Stimulated activated naive B cell treated with anti-CD40 and anti-IgM and Interleukin-4, amounts not matched to agents 10 μg/mL and 1 μg/mL and 100 μg/mL, for 72 hours (primary cell): ENCODE results near the gene ACTG1.

ENCODE experiments used
- ATAC-seq, 2 donors: fragments of 150-1000 bp; cut with Tn5 transposase; replicated peaks; 2 replicates each; pipeline ENCODE4 v1.10.0; 2021; ENCODE audit warnings: moderate library complexity in 1 of 2
- DNase-seq: peaks from one replicate; pipeline ENCODE4 v3.0.0; 2021
- H3K27ac Mint-ChIP-seq: one replicate; pipeline ENCODE4 v1.8.0; 2022; ENCODE audit warnings: mild to moderate bottlenecking, mixed read lengths
- H3K27me3 Mint-ChIP-seq, 2 donors: one replicate each; pipeline ENCODE4 v1.8.0; 2022; ENCODE audit warnings: mixed read lengths in 2 of 2
- H3K36me3 Mint-ChIP-seq, 2 donors: one replicate each; pipeline ENCODE4 v1.8.0; 2022; ENCODE audit warnings: mixed read lengths in 2 of 2, mild to moderate bottlenecking in 1 of 2
- H3K4me1 Mint-ChIP-seq, 2 donors: one replicate each; pipeline ENCODE4 v1.8.0; 2022; ENCODE audit warnings: mixed read lengths in 2 of 2, mild to moderate bottlenecking in 1 of 2
- H3K4me3 Mint-ChIP-seq, 2 donors: one replicate each; pipeline ENCODE4 v1.8.0; 2022; ENCODE audit warnings: mild to moderate bottlenecking in 2 of 2, mixed read lengths in 2 of 2, moderate library complexity in 1 of 2
- H3K9me3 Mint-ChIP-seq, 2 donors: one replicate each; pipeline ENCODE4 v1.8.0; 2022; ENCODE audit warnings: mixed read lengths in 2 of 2, mild to moderate bottlenecking in 1 of 2

The ACTG1 gene

DNA sequence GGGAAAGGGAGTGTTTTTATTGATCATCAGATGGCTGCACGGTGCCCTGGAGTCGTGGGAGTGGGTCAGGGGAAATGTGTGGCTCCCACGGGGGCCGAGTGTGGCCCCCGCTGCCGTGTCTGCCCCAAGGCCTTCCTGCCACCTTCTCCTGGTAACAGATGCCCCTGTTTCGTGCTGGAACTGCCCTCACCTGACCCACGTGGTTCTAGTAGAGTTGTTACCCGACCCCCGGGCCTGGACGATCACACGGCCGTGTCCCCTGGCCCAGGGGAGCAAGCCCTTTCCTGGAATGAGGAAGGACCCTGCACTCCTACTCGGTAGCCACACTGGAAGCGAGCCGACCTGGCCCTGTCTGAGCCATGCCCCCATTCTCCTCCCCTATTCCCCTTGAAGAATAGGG is 37.6 kb downstream of the ACTG1 start:
- no peak overlapping the region for H3K4me3 Mint-ChIP-seq
- H3K4me1 Mint-ChIP-seq = peaks cover 0 to 2% of the 10 kb centered on the region in 2 donors
- peaks cover 6% of the 10 kb centered on the region in 2 donors for H3K9me3 Mint-ChIP-seq
- DNase-seq (no peak), ATAC-seq (no peak)
- peaks cover 5 to 10% of the 10 kb centered on the region in 2 donors for H3K27me3 Mint-ChIP-seq
- no peak overlapping the region for H3K27ac Mint-ChIP-seq
- no peaks in the 10 kb centered on the region for H3K36me3 Mint-ChIP-seq

DNA sequence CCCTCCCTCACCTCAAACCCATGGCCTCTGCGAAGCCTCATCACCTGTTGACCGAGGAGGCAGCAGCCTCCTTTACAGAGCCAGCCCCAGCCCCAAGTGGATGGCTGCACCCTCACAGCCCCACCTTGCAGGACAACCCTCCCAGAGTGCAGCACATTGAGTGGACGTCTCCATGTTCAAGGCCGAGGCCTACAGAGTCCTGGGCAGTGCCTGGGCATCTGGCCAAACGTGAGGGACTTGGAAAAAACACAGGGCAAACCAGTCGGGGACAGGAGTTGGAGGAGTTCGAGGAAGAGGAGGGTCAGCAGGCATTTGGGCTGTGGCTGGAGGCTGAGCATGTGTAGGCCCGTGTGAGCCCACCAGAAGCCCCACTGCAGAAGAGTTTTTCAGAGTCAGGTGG is 39.6 kb downstream of the ACTG1 start:
- no peaks in the 10 kb centered on the region for H3K36me3 Mint-ChIP-seq
- DNase-seq (no peak), ATAC-seq (no peak)
- peaks cover 2 to 3% of the 10 kb centered on the region in 2 donors for H3K27me3 Mint-ChIP-seq
- no peak overlapping the region for H3K4me3 Mint-ChIP-seq
- H3K4me1 Mint-ChIP-seq = no peaks in the 10 kb centered on the region
- H3K27ac Mint-ChIP-seq = no peak overlapping the region
- H3K9me3 Mint-ChIP-seq = peaks cover 6% of the 10 kb centered on the region in 2 donors

DNA sequence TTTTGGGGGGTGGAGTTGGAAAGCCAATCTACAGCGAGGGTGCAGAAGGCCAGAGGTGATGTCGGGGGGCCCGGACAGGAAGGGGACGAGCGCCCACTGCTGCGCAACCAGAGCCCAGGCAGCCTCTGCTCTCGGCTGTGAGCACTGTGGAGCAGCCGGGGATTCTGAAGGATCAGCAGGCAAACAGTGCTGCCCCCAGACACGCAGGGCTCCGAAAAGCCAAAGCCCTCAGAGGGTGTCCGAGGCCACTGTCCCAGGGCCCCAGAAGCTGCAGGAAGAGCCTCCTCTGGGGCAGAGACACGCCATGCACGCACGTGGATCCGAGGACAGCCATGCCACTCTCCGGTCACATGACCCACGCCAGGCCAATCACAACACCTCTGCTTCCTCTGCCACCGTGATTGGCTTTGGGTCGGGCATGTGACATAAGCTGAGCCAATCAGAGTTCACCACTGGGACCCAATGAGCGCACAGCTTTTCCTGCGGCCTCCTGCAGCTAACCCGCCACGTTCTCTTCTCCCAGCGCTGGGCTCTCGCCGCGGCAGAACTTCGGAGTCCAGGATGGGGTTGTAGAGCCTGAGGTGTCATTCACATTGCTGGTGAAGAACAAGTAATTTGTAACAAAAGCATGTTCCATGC is 40.7 kb downstream of the ACTG1 start:
- Mint-ChIP-seq H3K4me1 (no peaks in the 10 kb centered on the region), H3K9me3 (peaks cover 3 to 4% of the 10 kb centered on the region in 2 donors), H3K27ac (no peak overlapping the region), H3K36me3 (no peaks in the 10 kb centered on the region), H3K27me3 (no peaks in the 10 kb centered on the region), H3K4me3 (no peak overlapping the region)
- DNase-seq (no peak), ATAC-seq (peak in 1 of 2 donors; percentile 57)

DNA sequence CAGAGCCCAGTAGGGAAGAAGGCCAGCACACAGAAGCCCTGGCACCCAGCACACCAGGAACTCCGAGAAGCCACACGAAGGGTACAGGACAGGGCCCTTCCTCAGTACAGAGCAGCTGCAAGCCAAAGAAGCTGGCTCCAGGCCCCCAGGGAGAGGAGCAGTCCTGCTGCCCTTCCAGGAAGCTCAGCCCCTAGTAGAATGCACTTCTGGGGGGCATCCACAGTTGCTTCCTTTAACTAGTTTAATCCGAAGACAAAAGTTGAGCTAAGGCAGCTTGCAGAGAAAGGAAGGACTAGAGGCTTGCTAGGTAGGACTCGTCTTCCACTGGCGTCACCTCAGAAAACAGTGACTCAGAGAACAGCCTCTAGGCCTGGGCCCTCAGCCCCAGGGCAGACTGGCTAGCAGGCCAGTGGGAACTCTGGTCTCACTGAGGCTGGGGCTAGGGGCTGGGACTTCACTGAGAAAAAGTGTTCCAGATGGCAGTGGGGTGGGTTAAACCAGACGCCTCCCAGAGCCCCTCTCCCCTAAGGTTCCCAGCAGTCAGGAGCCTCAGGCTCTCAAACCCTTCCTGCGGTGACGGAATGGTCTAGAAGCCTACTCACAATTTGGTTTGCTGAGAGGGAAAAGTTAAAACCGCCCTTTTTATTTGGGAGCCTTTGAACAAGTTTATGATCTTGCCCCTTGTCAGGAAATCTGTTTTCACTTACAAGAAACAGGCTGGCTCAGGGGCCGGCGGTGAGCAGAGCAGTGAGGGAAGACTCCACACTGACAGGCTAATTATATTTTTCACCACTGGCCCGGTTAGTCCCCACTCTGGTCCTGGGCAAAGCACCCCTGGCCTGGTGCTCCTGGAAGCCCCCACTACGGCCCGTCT is 41.4 kb downstream of the ACTG1 start:
- H3K27ac Mint-ChIP-seq = no peak overlapping the region

DNA sequence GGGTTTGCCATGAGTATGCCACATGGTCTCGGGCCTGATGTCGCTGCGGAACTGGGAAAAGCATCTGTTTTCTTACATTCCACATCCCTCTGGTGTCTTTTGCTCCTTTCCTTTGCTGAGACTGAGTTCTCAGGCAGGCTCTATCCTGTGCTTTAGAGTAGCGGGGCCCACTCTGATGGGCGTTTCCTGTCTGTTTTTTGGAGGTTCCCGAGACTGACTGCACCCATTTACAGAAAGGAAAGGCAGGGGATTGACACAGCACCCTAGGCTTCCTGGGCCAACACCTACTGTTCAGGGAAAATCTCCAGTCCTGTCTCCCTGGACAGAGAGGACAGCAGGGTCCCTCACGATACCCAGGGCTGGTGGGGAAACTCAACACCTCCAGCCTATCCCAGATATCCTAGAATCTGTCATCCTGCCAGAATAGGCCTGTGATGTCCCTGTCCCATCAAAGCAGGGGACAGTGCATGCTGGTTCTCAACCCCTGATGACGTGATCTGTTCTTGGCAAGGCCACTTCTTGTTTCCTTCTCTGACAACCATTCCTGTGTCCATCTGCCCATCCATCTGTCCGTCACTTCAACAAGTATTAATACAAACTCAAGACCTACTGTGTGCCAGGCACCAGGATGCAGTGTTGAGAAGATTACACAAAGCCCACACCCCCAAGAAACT is 42.2 kb downstream of the ACTG1 start:
- no peak for ATAC-seq
- H3K27ac Mint-ChIP-seq = no peak overlapping the region
- no peaks in the 10 kb centered on the region for H3K36me3 Mint-ChIP-seq
- H3K4me1 Mint-ChIP-seq = no peaks in the 10 kb centered on the region
- H3K4me3 Mint-ChIP-seq = no peak overlapping the region
- H3K9me3 Mint-ChIP-seq = peaks cover 0 to 3% of the 10 kb centered on the region in 2 donors
- no peak for DNase-seq
- H3K27me3 Mint-ChIP-seq = no peaks in the 10 kb centered on the region

More for the DNA sequence above, 41.4 kb downstream of the ACTG1 start:
- no peak for ATAC-seq
- no peaks in the 10 kb centered on the region for H3K4me1 Mint-ChIP-seq
- H3K9me3 Mint-ChIP-seq = peaks cover 0 to 3% of the 10 kb centered on the region in 2 donors
- no peaks in the 10 kb centered on the region for H3K27me3 Mint-ChIP-seq
- H3K36me3 Mint-ChIP-seq = no peaks in the 10 kb centered on the region
- H3K4me3 Mint-ChIP-seq = no peak overlapping the region
- no peak for DNase-seq

DNA sequence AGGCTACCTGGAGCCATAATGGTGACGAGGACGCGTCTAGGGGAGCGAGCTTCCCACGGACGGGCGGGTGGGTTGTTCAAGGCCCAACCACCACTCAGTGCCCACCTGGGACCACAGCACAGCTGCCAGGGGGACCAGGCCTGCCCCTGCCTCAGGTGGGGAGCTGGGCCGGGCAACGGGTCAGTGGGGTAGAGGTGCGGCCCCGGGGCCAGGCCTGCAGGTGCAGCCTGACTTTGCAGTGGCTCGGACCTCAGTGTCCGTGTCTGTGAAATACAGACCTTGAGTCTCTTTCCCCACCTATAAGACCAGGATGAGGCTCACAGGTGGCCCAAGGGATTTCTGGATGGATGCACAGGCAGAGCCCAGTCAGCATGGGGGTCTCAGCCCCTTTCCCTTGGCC is 43.3 kb downstream of the ACTG1 start:
- Mint-ChIP-seq H3K27ac (no peak overlapping the region), H3K4me3 (no peak overlapping the region), H3K27me3 (no peaks in the 10 kb centered on the region), H3K4me1 (no peaks in the 10 kb centered on the region), H3K36me3 (no peaks in the 10 kb centered on the region), H3K9me3 (peaks cover 0 to 3% of the 10 kb centered on the region in 2 donors)
- no peak for DNase-seq
- ATAC-seq = no peak

DNA sequence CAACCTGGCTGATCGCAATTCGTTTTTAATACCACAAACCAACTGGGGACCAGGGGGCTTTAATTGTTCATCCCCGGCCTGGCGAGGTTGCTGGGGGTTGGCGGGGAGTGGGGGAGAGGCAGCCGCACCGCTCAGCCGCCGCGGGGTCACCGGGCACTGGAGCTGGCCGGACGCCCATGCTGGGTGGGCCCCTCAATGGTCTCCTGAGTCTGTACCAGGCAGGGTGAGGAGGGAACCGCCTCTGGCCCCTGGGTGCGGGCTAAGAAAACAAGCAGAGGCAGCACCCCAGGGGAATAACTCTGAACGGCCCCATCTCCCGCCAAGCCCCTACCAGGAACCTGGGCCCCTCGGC is 43.9 kb downstream of the ACTG1 start:
- peaks cover 0 to 3% of the 10 kb centered on the region in 2 donors for H3K9me3 Mint-ChIP-seq
- H3K27me3 Mint-ChIP-seq = no peaks in the 10 kb centered on the region
- H3K27ac Mint-ChIP-seq = no peak overlapping the region
- no peaks in the 10 kb centered on the region for H3K36me3 Mint-ChIP-seq
- ATAC-seq (no peak), DNase-seq (no peak)
- no peak overlapping the region for H3K4me3 Mint-ChIP-seq
- H3K4me1 Mint-ChIP-seq = no peaks in the 10 kb centered on the region

DNA sequence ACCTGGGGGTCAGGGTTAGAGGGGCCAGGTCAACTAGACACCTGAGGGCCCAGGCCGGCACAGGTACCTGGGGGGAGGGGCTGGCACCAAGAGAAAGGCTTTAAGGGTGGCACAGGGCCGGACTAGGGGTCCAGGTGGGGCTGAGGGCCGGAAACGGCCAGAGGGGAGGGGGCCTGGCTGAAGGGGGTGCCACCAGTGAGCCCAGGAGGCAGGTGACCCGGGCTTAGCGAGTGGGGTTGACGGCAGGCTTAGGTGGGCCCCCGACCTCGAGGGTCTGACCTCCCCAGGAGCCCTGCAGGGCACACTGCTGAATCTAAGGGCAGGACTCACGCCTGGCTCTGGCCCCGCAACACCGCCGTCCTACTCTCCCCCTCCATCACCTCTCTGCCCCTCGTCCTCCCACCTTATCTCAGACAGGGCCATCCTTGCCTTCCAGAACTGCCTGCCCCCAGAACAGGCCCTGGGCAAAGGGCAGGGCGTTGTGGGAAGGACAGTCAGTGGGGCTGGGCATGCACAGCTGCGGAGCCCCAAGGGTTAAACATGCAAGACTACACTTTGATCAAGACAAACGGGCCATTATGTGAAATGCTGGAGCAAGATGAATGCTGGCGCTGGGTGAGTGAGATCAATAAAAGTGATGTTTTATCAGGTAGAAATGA is 44.4 kb downstream of the ACTG1 start:
- Mint-ChIP-seq H3K27ac (peak overlapping the region; percentile 51), H3K36me3 (no peaks in the 10 kb centered on the region), H3K9me3 (peaks cover 0 to 3% of the 10 kb centered on the region in 2 donors), H3K4me1 (no peaks in the 10 kb centered on the region), H3K27me3 (no peaks in the 10 kb centered on the region), H3K4me3 (no peak overlapping the region)
- DNase-seq = no peak
- no peak for ATAC-seq

DNA sequence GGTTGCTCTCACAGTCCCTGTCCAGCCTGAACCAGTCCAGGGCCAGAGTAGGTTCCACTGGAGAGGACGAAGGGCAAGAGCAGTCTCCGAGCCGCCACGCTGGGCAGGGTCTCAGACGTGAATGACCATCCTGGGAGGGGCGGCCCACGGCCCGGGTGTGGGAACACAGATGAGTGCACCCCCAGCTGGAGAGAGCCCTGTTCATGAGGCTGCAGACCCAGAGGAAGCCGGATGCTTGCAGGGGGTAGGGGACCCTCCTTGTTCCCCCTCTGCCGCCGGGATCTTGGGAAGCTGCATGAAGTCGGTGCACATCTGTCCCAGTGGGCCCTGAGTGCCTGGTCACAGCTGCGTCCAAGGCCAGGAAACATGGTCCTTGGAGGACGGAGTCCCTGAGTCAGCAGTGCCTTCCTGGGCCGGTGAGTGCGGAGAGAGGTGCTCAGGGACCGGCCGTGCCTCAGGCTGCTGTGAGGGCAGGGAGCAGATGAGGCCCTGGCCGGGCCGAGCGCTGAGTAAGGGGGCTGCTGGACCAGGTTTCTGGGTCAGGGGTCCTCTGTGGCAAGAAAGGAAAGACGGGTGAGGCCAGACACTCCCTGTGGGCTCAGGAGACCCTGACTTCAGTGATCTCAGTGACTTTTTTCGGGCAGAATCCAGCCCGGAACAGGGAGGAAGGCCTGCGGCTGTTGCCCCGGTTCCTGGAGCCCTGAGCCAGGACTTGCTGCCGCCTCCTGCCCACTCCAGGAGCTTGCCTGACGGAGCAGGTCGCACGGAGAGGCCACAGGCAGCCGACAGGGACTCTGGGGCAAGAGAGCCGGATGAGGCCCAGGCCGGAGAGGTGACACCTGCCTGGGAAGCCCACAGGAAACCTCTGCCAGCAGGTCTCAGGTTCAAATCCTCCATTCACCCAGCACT is 45.8 kb downstream of the ACTG1 start:
- DNase-seq (no peak), ATAC-seq (no peak)
- no peaks in the 10 kb centered on the region for H3K4me1 Mint-ChIP-seq
- no peaks in the 10 kb centered on the region for H3K9me3 Mint-ChIP-seq
- H3K4me3 Mint-ChIP-seq = no peak overlapping the region
- H3K27ac Mint-ChIP-seq = no peak overlapping the region
- no peaks in the 10 kb centered on the region for H3K27me3 Mint-ChIP-seq
- H3K36me3 Mint-ChIP-seq = no peaks in the 10 kb centered on the region

DNA sequence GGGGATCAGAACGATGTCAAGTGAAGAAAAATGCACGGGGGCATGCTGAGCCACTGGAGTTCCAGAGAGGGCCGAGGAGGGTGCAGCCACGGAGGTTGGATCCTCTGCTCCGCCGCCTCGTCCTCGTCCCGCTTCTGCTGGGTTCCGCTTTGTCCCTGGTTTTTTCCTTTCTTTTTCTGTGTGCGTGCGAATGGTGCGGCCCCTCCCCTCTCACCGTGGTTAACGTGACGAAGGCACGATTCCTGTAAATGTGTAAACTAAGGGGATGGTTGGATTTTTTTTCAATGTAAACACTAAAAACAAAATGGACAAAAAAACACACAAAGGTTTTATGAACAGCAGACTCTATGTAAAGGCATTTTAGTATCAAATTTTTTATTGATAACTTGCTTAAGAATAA is 46.7 kb downstream of the ACTG1 start:
- DNase-seq (no peak), ATAC-seq (no peak)
- Mint-ChIP-seq H3K36me3 (no peaks in the 10 kb centered on the region), H3K27ac (no peak overlapping the region), H3K9me3 (no peaks in the 10 kb centered on the region), H3K4me1 (no peaks in the 10 kb centered on the region), H3K4me3 (no peak overlapping the region), H3K27me3 (no peaks in the 10 kb centered on the region)

DNA sequence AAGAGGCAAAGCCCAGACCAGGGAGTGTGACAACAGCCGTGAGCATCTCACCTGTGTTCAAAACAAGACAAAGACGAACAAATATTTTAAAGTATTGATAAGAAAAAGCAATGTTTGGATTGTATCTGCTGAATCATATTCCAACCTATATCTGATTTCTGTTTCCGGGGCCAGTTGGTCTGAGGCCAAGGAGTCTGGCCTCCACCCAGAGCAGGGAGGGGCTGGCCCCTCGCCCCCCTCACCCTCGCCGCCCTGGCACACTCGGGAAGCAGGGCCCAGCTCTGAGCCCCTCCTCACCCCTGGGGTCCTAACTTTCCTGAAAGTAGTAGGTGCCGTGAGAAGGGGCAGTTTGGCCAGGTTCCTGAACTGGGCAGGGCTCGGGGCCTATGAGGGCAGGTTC is 48.0 kb downstream of the ACTG1 start:
- no peaks in the 10 kb centered on the region for H3K9me3 Mint-ChIP-seq
- no peaks in the 10 kb centered on the region for H3K36me3 Mint-ChIP-seq
- H3K27me3 Mint-ChIP-seq = no peaks in the 10 kb centered on the region
- no peak overlapping the region for H3K27ac Mint-ChIP-seq
- ATAC-seq (no peak), DNase-seq (no peak)
- no peak overlapping the region for H3K4me3 Mint-ChIP-seq
- H3K4me1 Mint-ChIP-seq = no peaks in the 10 kb centered on the region

DNA sequence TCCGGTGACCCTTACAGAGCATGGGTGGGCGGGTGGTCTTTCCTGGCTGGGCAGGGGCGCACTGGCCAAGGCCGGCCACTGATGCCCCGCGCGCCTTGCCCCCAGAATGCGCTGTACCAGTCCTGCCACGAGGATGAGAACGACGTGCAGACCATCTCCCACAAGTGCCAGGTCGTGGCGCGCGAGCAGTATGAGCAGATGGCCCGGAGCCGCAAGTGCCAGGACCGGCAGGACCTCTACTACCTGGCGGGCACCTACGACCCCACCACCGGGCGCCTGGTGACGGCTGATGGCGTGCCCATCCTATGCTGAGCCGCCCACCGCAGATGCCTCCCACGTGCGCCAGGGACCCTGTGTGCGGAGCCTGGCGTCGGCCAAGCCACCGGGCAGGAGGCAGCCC is 49.1 kb downstream of the ACTG1 start:
- Mint-ChIP-seq H3K4me3 (no peak overlapping the region), H3K4me1 (no peaks in the 10 kb centered on the region), H3K9me3 (no peaks in the 10 kb centered on the region), H3K36me3 (no peaks in the 10 kb centered on the region), H3K27me3 (no peaks in the 10 kb centered on the region), H3K27ac (no peak overlapping the region)
- DNase-seq = no peak
- no peak for ATAC-seq

DNA sequence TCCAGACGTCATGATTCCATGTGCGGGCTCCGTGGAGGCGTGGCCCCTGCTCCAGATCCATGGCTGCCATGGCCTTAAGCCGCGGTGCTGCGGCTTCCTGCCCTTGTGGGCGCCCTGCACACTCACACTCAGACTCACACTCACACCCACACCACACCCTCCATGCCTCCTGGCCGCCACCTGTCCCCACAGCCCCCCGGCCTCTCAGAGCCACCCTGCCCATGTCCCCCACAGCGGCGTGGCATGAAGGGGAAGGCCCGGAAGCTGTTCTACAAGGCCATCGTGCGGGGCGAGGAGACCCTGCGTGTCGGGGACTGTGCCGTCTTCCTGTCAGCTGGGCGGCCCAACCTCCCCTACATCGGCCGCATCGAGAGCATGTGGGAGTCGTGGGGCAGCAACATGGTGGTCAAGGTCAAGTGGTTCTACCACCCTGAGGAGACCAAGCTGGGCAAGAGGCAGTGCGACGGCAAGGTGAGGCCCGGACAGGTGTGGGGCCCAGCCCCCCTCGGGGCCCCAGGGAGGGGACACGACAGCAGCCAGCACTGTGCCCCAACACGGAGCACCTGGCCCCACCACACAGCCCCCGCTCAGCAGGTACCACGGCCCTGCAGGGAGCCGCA is 50.0 kb downstream of the ACTG1 start:
- no peaks in the 10 kb centered on the region for H3K9me3 Mint-ChIP-seq
- no peak overlapping the region for H3K27ac Mint-ChIP-seq
- ATAC-seq = peak in 1 of 2 donors; percentile 22
- H3K27me3 Mint-ChIP-seq = no peaks in the 10 kb centered on the region
- DNase-seq = no peak
- H3K36me3 Mint-ChIP-seq = no peaks in the 10 kb centered on the region
- H3K4me3 Mint-ChIP-seq = no peak overlapping the region
- H3K4me1 Mint-ChIP-seq = no peaks in the 10 kb centered on the region
